ENCODE measurements around the gene SPEN.
A peak's percentile ranks its signal among the peaks of the same experiment; 100 is the strongest.
"Not testable (repeated sequence)": the region's sequence is repeated elsewhere in the genome, so short reads cannot be mapped to it uniquely, and the experiment has no call there.

SPEN gene

GRCh38 chr1:15835205-15835740 is 12.2 kb upstream of the SPEN start:
- no peak for DNase-seq

DNA sequence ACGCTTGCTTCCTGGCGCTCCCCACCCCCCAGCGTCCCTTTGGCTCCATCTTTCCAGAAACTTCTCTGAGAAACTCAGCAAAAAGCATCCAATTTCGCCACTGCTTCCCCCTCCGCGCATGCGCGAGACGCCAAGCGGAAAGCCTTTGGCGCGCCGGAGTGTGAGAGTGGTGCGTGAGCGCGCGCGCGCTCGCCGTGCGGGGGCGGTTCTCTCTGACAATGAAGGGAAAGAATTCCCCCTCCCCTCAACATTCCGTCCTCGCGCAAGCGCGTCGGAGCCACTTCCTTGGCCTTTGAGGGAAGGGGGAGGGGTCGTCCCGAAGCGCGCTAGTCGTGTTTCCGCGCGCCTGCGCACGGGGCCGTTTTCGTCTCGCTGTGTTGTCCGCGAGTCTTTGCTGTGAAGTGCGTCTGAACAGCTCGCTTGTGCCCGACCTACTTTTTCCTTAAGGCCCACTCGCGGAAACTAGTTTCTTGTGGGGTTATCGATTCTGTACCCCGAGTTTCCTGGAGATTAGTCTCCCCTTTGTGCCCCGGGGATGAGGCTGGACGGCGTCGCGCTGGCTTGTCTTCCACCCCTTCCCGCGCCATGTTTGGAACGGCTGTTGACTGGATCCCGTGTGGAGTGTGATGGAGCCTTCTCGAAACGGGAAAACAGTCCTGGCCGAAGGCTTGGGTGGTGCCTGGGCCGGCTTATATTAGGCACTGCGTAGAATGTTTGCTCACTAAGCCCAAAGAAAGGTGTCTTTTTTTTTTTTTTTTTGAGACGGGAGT is 11.6 kb upstream of the SPEN start:
- DNase-seq: peak; percentile 94 to 96

DNA sequence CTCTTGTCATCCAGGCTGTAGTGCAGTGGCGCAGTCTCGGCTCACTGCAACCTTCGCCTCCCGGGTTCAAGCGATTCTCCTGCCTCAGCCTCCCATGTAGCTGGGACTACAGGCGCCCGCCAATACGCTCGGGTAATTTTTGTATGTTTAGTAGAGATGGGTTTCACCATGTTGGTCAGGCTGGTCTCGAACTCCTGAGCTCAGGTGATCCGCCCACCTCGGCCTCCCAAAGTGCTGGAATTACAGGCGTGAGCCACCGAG is 11.1 kb upstream of the SPEN start:
- DNase-seq: not testable (repeated sequence)

DNA sequence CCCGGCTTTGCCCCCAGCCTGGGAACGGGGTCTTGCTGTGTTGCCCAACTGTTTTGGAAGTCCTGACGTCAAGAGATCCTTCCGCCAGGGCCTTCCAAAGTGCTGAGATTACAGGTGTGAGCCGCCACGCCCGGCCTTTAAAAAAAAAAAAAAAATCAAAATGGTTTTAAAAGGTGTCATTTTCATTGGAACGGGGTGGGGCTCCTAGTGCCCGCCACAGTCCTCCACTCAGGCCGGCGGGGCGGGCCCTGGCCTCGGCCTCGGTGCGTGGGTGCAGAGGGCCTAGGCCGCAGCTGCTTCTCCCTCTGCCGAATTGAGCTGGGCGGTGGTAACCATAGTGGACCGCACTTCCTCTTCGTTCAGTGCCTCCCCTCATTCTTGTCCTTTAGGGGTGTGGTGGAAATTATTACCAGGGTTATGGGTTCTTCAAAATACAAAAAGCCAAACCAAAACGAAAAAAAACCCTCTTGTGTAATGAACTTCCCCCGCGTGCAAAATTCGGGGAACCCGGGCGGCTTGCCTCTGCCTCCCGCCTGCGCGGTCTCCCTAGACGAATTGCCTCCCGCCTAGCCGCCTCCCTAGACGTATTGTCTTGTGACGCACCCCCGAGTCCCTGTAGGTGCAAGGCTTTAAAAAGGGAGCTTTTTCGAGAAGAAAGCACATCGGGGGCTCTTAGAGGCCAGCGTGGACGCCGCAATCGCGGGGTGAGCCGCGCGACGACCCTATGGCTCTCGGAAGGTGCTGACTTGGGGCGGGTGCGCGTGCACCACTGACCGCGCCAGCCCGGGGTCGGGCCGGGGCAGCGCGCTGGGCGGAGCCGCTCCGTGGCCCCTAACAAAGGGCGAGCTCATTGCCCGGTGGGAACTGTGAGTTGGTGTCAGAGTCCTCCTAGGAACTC is 10.5 kb upstream of the SPEN start:
- peak; percentile 61 to 85 for DNase-seq

DNA sequence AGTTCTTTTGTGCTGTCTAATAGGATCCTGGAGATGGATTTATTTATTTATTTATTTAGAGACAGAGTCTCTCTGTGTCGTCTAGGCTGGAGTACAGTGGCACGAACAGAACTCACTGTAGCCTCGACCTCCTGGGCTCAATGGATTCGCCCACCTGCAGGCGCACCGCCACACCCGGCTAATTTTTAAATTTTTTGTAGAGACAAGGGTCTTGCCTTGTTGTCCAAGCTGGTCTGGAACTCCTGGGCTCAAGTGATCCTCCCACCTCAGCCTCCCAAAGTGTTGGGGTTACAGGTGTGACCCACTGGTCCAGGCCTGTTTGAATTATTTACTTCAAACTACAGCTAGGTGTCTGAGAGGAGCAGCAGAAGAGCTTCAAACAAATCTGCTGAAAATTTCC is 9.6 kb upstream of the SPEN start:
- DNase-seq: no peak

- no peak for DNase-seq
These were observed 8.8 kb upstream of the SPEN start for GRCh38 chr1:15838721-15839120.

DNA sequence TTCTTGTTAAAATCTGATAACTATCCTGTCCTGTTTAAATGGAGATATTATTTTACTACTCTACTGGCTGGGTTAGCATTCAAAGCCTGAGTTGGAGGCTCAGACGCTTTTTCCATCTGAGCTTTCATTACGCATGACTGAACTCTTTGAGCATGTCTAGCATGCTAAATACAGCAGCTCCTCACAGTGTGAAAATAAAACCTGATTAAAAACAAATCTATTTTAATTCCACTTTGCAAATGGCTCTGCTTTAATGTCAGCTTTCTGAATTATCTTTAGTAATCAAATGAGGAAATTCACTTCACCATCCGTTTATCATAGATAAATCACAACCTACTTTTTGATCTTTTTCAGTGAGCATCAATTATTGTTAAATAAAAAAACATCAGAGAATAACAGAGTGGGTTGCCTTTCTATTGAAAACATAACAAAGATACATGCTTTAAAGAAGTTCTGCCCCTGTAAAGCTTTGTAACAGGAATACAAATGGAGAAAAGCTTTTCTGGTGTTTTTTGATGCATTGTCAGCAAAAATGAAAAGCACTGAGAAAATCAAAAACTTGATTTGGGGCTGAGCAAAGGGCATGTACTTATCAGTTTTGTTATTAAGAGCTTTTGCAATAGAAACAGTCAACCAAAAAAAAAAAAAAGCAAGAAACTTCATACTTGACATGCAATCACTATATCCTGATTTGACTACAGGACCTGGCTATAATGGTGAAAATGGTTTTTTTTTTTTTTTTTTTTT is 3.5 kb upstream of the SPEN start:
- DNase-seq: no peak

- DNase-seq: not testable (repeated sequence)
These were observed 1.5 kb upstream of the SPEN start for GRCh38 chr1:15846056-15846455.

- DNase-seq: no peak
These were observed 311 bp downstream of the SPEN start for GRCh38 chr1:15847893-15848142.

GRCh38 chr1:15848143-15848928 is 829 bp downstream of the SPEN start:
- no peak for DNase-seq

DNA sequence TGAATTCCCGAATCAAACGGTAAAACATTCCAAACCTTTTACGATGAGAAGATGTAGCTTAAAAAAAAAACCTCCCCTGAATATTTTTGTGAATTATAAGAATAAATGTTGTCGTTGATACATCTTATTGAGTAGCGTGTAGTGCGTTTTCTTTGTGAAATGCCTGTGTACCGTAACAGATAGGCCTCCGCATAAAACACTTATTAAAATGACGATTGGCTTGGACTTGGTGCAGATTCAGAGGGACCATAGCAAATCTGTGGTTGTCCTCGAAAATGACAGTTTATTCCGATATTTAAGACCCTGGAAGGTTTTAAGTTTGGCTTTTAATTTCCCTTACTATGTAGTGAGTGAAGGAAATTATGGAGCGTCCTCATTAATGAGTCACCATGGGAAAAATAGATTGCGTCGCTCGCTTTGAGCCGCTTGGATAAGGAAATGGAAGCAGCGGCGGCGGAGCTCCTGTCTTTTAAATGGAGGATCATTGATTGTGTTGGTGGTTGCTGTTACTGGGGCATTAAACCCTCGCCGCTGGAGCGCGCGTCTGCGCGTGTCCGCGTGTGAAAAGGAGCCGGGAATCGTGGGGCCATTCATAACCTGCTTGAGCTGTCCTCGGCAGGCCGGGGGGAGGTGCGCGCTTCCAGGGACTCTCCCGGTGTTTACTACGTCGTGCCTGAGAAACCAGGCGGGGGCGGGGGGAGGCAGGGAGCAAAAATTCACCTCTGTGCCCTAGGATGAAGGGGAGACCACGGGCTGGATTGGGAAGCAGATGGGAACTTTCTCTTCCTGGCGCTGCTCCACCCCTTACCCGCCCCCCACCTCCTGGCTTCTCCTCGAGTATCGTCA is 1.6 kb downstream of the SPEN start:
- peak; percentile 72 to 78 for DNase-seq

- peak; percentile 70 to 73 for DNase-seq
These were observed 2.3 kb downstream of the SPEN start for GRCh38 chr1:15849775-15850324.

DNA sequence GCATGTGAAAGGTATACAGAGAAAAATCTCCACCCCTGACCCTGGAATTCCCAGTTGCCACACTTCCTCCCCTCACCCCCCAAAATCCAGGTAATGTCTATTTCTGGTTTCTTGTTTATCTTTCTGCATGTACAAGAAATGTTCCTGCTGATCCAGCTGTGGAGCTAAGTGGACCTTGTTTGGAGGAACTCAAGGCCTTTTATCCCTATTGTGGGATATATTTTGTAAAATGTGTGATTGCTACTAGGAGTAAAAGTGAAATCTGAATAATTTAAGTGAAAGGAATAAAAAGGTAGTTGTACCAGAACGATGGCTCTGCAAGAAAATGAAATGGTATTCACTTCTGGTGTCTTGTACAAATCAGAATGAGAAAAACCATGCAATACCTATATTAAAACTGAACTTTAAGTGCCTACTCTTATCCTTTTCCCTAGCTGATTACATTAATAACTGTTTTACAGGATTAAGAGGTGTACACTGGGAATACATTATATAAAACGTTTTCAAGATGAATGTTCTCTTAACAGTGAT is 3.0 kb downstream of the SPEN start:
- DNase-seq: no peak

GRCh38 chr1:15851210-15852035 is 3.9 kb downstream of the SPEN start:
- DNase-seq: peak; percentile 12 to 18

- peak; percentile 14 to 15 for DNase-seq
These were observed 4.7 kb downstream of the SPEN start for GRCh38 chr1:15852036-15852827.

- DNase-seq: no peak
These were observed 5.4 kb downstream of the SPEN start for GRCh38 chr1:15852828-15853302.

DNA sequence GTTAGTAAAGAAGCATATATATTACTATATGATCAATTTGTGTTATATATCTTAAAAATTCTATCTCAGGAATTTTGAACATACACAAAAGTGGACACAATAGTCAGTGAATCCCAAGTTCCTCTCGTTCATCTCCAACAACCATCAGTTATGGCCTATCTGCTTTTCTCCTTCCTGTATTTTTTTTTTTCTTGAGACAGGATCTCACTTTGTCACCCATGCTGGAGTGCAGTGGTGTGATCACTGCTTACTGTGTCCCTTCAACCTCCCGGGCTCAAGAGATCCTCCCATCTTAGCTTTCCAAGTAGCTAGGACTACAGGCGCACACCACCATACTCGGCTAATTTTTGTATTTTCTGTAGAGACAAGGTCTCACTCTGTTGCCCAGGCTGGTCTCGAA is 9.4 kb downstream of the SPEN start:
- no peak for DNase-seq

DNA sequence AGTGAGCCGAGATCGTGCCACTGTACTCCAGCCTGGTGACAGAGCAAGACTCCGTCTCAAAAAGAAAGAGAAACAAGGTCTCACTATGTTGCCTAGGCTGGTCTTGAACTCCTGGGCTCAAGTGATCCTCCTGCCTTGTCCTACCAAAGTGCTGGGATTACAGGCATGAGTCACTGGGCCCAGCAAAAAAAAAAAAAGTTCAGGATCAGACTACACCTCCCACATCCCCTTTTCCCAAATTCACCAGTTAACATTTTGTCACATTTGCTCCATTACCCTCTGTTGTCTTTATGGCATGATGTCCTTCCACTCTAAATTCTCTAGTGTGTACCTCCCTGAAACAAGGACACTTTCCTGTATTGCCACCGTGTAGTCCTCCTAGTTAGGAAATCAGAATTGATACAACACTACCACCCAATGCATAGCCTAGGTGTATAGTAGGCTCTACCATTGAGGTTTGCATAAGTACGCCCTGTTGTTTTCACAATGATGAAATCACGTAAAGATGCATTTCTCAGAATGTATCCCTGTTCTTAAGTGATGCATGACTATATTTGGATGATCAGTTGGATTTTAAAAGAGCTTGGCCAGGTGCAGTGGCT is 10.7 kb downstream of the SPEN start:
- no peak for DNase-seq

All from Kasumi-1 (cell line).